A549 (cell line): ENCODE results near the gene SMYD5.

Experiments
- BHLHE40 ChIP-seq: IDR thresholded peaks from 2 replicates; pipeline ENCODE4 v1.6.1; 2012; ENCODE audit warnings: low read depth, low read length, inconsistent platforms
- CEBPB ChIP-seq, 2 experiments: fragments of >200 bp in 1 of 2; sonication (Bioruptor Twin) in 1 of 2; formaldehyde crosslinking in 1 of 2; IDR thresholded peaks; 2 replicates each; pipeline ENCODE4 v1.6.1; 2012 to 2016
- MAZ ChIP-seq: fragments of 150-350 bp; IDR thresholded peaks from 2 replicates; pipeline ENCODE4 v1.6.1; 2014; ENCODE audit warnings: antibody characterized with exemption, low read depth, low read length, borderline replicate concordance
- MYC ChIP-seq: IDR thresholded peaks from 2 replicates; pipeline ENCODE4 v1.6.1; 2012; ENCODE audit warnings: mild to moderate bottlenecking, inconsistent platforms, low read length, improper control_type of control experiment, borderline replicate concordance
- POLR2A ChIP-seq: IDR thresholded peaks from 2 replicates; pipeline ENCODE4 v1.6.1; 2012; ENCODE audit warnings: mild to moderate bottlenecking, low read length
- TF ChIP-seq, protein P1 (sequence below): fragments of >200 bp; sonication (Bioruptor Twin); formaldehyde crosslinking; IDR thresholded peaks from 3 replicates; pipeline ENCODE4 v1.5.1; 2016
- TF ChIP-seq, protein P2 (sequence below): fragments of >200 bp; sonication (Bioruptor Twin); formaldehyde crosslinking; IDR thresholded peaks from 3 replicates; pipeline ENCODE4 v1.6.1; 2016

DNA sequence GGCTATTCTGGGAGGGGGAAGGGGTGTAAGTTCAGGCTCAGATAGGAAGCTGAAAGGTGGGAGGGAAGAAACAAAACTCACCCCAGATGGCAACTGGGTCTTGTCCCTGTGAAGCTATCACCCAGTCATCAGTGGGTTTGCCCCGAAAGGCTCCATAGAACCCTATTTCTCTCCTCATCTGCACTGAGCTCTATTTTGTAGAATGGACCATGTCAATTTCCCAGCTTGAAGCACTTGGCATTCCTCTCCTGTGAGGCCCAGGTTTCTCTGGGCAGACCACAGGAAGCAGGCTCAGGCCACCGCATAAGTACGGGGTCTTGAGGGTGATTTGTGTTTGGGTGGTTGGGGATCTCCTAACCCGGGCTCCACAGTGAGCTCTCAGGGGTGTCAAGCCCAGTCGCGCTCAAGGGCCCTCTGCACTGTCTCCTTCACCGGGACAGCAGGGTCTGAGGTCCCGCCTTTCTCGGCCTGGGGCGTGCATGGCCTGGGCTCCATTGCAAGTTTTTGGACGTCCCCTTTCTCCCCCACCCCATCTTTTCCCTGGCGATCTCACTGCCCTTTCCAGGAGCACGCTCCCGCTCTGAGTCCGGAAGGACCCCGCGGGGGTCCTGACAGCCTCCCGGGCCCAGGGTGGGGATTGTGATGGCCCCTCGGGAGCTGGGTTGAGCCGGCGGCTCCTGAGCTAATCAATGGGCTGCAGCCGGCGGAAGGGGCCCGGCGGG, 38.9 kb upstream of the SMYD5 start:
- TF ChIP-seq MYC = no peak
- TF ChIP-seq, protein P1, sequence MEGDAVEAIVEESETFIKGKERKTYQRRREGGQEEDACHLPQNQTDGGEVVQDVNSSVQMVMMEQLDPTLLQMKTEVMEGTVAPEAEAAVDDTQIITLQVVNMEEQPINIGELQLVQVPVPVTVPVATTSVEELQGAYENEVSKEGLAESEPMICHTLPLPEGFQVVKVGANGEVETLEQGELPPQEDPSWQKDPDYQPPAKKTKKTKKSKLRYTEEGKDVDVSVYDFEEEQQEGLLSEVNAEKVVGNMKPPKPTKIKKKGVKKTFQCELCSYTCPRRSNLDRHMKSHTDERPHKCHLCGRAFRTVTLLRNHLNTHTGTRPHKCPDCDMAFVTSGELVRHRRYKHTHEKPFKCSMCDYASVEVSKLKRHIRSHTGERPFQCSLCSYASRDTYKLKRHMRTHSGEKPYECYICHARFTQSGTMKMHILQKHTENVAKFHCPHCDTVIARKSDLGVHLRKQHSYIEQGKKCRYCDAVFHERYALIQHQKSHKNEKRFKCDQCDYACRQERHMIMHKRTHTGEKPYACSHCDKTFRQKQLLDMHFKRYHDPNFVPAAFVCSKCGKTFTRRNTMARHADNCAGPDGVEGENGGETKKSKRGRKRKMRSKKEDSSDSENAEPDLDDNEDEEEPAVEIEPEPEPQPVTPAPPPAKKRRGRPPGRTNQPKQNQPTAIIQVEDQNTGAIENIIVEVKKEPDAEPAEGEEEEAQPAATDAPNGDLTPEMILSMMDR = no peak
- TF ChIP-seq, protein P2, sequence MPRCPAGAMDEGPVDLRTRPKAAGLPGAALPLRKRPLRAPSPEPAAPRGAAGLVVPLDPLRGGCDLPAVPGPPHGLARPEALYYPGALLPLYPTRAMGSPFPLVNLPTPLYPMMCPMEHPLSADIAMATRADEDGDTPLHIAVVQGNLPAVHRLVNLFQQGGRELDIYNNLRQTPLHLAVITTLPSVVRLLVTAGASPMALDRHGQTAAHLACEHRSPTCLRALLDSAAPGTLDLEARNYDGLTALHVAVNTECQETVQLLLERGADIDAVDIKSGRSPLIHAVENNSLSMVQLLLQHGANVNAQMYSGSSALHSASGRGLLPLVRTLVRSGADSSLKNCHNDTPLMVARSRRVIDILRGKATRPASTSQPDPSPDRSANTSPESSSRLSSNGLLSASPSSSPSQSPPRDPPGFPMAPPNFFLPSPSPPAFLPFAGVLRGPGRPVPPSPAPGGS = no peak
- no peak for TF ChIP-seq BHLHE40
- TF ChIP-seq POLR2A = no peak
- TF ChIP-seq MAZ = no peak
- no peak for TF ChIP-seq CEBPB (IDR thresholded peaks at IDR 0.05)
